Stimulated activated CD8-positive, alpha-beta memory T cell treated with anti-CD3 and anti-CD28 coated beads, Interleukin-15, amount 100 ng/mL, for 48 hours (primary cell): ENCODE results near the gene MED17.

Experiments used
- DNase-seq, 2 donors: peaks; one replicate each; pipeline ENCODE4 v3.0.0-alpha.2; 2020; ENCODE audit warnings: low read depth in 2 of 2

Gene MED17

DNA sequence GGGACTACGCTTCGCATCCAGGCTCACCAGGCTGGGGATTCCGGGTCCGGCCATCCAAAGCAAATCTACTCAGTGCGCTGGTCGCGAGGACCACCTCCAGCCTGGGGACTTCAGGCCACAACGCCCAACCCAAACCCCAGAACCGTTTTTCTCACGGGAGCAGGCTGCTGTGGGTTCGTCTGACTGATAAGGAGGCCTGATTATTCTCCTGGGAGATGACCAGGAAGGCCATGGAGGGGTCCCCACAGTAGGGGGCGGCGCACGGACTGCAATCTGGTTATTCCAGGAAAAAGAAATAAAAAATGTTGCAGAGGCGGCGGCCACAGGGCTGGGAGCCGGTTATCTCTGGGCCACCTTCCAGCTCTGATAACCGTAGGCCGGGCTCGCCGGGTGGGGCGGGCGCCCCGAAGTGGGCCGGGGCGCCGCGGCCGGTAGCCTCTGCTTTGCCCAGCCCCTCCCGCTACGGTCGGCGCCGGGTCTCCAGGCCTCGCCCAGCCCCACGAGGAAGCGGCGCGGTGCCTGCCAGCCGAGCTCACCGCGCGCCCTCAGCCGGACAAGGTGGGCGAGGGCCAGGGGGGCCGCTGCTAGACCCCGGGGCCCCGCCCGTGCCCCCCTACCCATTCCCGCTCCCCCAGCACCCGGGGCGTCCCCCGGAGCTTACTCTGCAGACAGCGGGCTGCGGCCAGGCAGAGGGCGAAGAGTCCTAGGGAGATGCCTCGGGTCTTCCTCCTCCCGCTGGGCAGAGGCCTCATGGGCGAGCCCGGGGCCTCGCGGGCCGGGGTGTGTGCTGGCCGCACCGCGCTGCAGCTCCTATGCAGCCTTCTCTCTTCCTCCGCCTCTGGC, 65.9 kb downstream of the MED17 start:
- DNase-seq, result no peak

DNA sequence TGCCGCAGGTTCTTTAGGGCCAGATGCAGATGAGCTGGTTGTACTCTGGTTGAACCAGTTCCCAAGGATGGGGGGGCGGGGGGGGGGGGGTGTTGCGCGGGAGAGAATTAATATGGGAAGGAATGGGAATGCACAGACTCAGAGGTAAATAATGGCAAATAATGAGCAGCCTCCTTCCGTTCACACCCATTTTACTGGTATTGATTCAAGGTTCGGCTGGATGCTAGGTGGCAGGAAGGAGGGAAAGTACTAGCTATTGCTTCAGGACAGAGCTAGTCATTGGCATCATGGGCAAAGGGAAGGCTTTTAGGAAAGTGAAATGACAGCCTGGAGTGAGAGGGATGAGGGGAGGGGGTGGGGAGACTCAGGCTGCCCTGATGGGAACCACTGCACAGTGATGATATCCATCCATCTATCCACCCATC, 66.5 kb downstream of the MED17 start, which contains the start of gene VSTM5:
Gene VSTM5, minus strand, starts transcription at position 25 of the 425 bp plus-strand sequence. CDS start 116 bp downstream, outside the sequence.
- no peak for DNase-seq

DNA sequence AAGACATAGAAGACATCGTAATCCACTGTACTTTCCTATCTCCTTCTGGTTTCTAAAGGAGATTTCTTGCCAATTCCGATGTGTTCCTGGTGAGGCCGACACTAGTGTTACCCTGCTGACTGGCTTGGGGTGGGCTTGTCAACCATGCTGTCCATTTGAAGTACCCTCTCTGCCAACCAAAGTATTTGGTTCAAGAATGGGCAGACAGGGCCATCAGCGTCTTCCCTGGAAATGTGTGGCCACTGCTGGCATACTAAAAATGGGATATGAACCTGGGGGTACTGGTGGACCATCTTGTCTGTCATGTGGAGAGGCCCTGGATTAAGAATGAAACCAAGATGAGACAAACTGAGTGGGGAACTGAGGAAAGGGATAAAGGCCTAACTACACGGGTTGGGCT, 68.2 kb downstream of the MED17 start:
- DNase-seq, result no peak

- no peak for DNase-seq
Observed at GRCh38 chr11:93857413-93858120, 73.5 kb downstream of the MED17 start.

DNA sequence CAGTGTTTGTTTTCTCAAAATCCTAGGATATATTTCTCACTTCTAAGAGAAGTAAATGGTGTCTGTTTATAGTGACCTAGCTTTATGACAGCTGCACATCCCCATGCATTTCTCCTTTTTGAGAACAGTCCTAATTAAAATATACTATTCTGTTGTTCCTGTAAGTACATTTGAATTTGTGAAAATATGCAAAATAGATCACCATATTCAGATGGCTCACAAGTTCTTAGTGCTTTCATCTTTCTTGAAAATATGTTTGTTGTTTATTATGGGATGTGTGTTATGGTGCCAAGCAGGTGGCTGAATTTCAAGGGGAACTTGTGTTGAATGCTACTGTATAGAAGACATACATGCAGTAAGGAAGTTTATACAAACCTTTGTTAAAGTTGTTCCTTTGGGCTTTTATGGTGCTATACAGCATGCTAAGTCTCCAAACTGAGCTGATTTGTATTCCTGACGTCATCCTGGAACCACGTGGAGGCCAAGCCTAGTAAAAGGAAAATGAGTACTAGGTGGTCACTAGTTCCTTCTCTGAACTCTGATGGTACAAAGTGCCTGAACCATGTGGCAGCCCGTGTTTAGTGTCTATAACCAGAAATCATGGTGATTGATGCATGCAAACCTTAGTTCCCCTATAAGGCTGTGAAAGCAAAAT, 74.2 kb downstream of the MED17 start:
- DNase-seq, result no peak

DNA sequence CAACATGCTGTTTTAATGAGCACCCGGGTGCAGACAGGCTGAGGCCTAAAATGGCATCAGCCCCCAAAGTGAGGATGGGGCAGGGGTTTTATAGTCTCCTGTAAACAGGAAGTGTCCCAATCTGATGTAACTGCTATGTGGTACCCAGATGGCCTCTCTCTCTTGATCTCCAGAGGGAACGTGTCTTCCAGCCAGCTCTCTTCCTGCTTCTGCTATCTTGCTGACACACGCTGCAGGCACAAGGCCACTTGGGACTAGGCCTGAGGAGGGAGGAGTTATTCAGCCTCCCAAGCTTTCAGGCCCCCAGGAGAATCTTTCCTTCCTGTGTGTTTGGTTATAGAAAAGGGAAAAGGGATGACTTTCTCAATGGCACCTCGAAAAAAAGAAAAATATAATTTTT, 77.7 kb downstream of the MED17 start:
- DNase-seq, result no peak
